GM12878 (cell line): ENCODE data around the gene RIMBP2. TPM values are rescaled to one million over a fixed set of nuclear protein-coding genes. Genes with fewer than 3 reads are reported as not detected.

Experiments
- ATAC-seq: fragments of 200-7000 bp; cut with Tn5 transposase; 3 replicates; pipeline ENCODE4 v1.9.1; 2020; ENCODE audit warnings: mild to moderate bottlenecking, moderate library complexity
- BruUV-seq: library from RNA; stranded (reverse); fragments of 400-500 nt; replicated peaks from 2 replicates; lab custom pipeline; 2021; lab: Mats Ljungman, UMichigan
- CTCF ChIA-PET: fragments of 300-600 bp; sonication (Branson Sonifier 250); formaldehyde crosslinking; extraction: SDS; loops from one replicate; lab custom pipeline; 2021; ENCODE audit warnings: inconsistent platforms; lab: Yijun Ruan, JAX
- POLR2A ChIA-PET: fragments of 350-600 bp; formaldehyde crosslinking; extraction: SDS; loops from one replicate; lab custom pipeline; 2021; ENCODE audit warnings: inconsistent platforms; lab: Charles Lee
- RAD21 ChIA-PET: fragments of 300-600 bp; sonication (Branson Sonifier 250); formaldehyde crosslinking; loops from one replicate; lab custom pipeline; 2023; ENCODE audit warnings: antibody characterized with exemption; ENCODE audit not compliant: unreplicated experiment; lab: Charles Lee
- SMC1A ChIA-PET: fragments of 300-600 bp; sonication (Branson Sonifier 250); formaldehyde crosslinking; loops from one replicate; lab custom pipeline; 2023; ENCODE audit not compliant: unreplicated experiment, uncharacterized antibody; lab: Charles Lee
- DNase-seq: peaks from one replicate; pipeline ENCODE4 v3.0.0-alpha.2; 2011; ENCODE audit warnings: low read depth, low spot score
- FAIRE-seq: peaks from 3 replicates; lab custom pipeline; 2011; peaks lifted over from hg19 to GRCh38; lab: Jason Lieb, UNC
- H2AFZ ChIP-seq: 2 replicates; pipeline ENCODE4 v1.6.0; 2011; ENCODE audit warnings: low read depth, low read length, control low read depth; ENCODE audit not compliant: control insufficient read depth
- H3K27ac ChIP-seq: 2 replicates; pipeline ENCODE4 v1.5.1; 2011; ENCODE audit warnings: control low read depth; ENCODE audit not compliant: control insufficient read depth, insufficient read depth
- H3K27me3 ChIP-seq, 2 experiments: replicated peaks in 1 of 2; 2 replicates each; pipeline versions ENCODE4 v1.6.0 to v1.6.1; 2011; ENCODE audit warnings: low read length in 1 of 2; ENCODE audit not compliant: control insufficient read depth in 2 of 2, insufficient read depth in 2 of 2
- H3K36me3 ChIP-seq, 2 experiments: 2 replicates each; pipeline ENCODE4 v1.5.1; 2011; ENCODE audit warnings: low read length in 1 of 2; ENCODE audit not compliant: control insufficient read depth in 2 of 2, insufficient read depth in 2 of 2
- H3K4me1 ChIP-seq: 2 replicates; pipeline ENCODE4 v1.6.1; 2011; ENCODE audit warnings: mild to moderate bottlenecking, low read length, moderate library complexity, mixed read lengths; ENCODE audit not compliant: control insufficient read depth, insufficient read depth
- H3K4me2 ChIP-seq: 2 replicates; pipeline ENCODE4 v1.6.0; 2011; ENCODE audit warnings: control low read depth; ENCODE audit not compliant: control insufficient read depth, insufficient read depth
- H3K4me3 ChIP-seq: fragments of 200-600 bp; sonication (generic); 2 replicates; pipeline ENCODE4 v1.5.1; 2016
- H3K79me2 ChIP-seq: 2 replicates; pipeline ENCODE4 v1.6.0; 2011; ENCODE audit warnings: low read length; ENCODE audit not compliant: control insufficient read depth, insufficient read depth
- H3K9ac ChIP-seq: 2 replicates; pipeline ENCODE4 v1.8.0; 2011; ENCODE audit warnings: low read length, control low read depth, mixed read lengths; ENCODE audit not compliant: control insufficient read depth, insufficient read depth
- H3K9me3 ChIP-seq: replicated peaks from 3 replicates; pipeline ENCODE4 v1.5.1; 2011; ENCODE audit warnings: mild to moderate bottlenecking, low read length; ENCODE audit not compliant: control insufficient read depth, insufficient read depth
- H4K20me1 ChIP-seq: 2 replicates; pipeline ENCODE4 v1.6.0; 2011; ENCODE audit not compliant: control insufficient read depth, insufficient read depth
- BCLAF1 ChIP-seq: fragments of 450-650 bp; IDR thresholded peaks from 2 replicates; pipeline ENCODE4 v1.6.1; 2017; ENCODE audit warnings: antibody characterized with exemption, mild to moderate bottlenecking, moderate library complexity
- BMI1 ChIP-seq: fragments of 450-650 bp; IDR thresholded peaks from 2 replicates; pipeline ENCODE4 v1.6.1; 2016; ENCODE audit warnings: mild to moderate bottlenecking, moderate library complexity, borderline replicate concordance
- CBFB ChIP-seq: IDR thresholded peaks from 2 replicates; pipeline ENCODE4 v1.6.1; 2016; ENCODE audit warnings: antibody characterized with exemption, low read depth
- E2F8 ChIP-seq: fragments of 450-650 bp; IDR thresholded peaks from 2 replicates; pipeline ENCODE4 v1.6.1; 2018; ENCODE audit warnings: mild to moderate bottlenecking, low read depth, moderate library complexity; ENCODE audit not compliant: partially characterized antibody
- FOXK2 ChIP-seq: fragments of 450-650 bp; IDR thresholded peaks from 2 replicates; pipeline ENCODE4 v1.6.1; 2017; ENCODE audit warnings: mild to moderate bottlenecking, moderate library complexity
- HDAC2 ChIP-seq: fragments of 200-600 bp; sonication (generic); IDR thresholded peaks from 2 replicates; pipeline ENCODE4 v1.6.1; 2017
- HDGF ChIP-seq: fragments of 450-650 bp; IDR thresholded peaks from 2 replicates; pipeline ENCODE4 v1.6.1; 2016; ENCODE audit warnings: antibody characterized with exemption
- HSF1 ChIP-seq: fragments of 150-350 bp; IDR thresholded peaks from 2 replicates; pipeline ENCODE4 v1.6.1; 2014; ENCODE audit warnings: mild to moderate bottlenecking, low read depth, low read length
- IRF4 ChIP-seq: IDR thresholded peaks from 2 replicates; pipeline ENCODE4 v1.6.1; 2011; ENCODE audit warnings: low read depth, low read length
- POU2F2 ChIP-seq: IDR thresholded peaks from 3 replicates; pipeline ENCODE4 v1.6.1; 2011; ENCODE audit warnings: low read depth, mild to moderate bottlenecking, low read length, borderline replicate concordance
- RAD21 ChIP-seq: IDR thresholded peaks from 2 replicates; pipeline ENCODE4 v1.6.1; 2011; ENCODE audit warnings: mild to moderate bottlenecking, low read depth, low read length, moderate library complexity; ENCODE audit not compliant: insufficient read depth
- SKIL ChIP-seq: fragments of 450-650 bp; IDR thresholded peaks from 2 replicates; pipeline ENCODE4 v1.6.1; 2017; ENCODE audit warnings: mild to moderate bottlenecking, low read depth, inconsistent platforms; ENCODE audit not compliant: poor library complexity, severe bottlenecking
- SMC3 ChIP-seq: IDR thresholded peaks from 2 replicates; pipeline ENCODE4 v1.6.1; 2011; ENCODE audit warnings: low read length, improper control_type of control experiment, borderline replicate concordance
- SUPT20H ChIP-seq: IDR thresholded peaks from 2 replicates; pipeline ENCODE4 v1.6.1; 2011; ENCODE audit warnings: low read depth, mild to moderate bottlenecking, low read length, moderate library complexity, borderline replicate concordance; ENCODE audit not compliant: control insufficient read depth
- ZBED1 ChIP-seq: IDR thresholded peaks from 2 replicates; pipeline ENCODE4 v1.6.1; 2016; ENCODE audit warnings: borderline replicate concordance
- WGBS: methylation state at CpG from one replicate; pipeline ENCODE4 v1.1.6; 2016; ENCODE audit warnings: low lambda C conversion rate; ENCODE audit not compliant: insufficient replicate concordance, insufficient coverage; ENCODE audit errors: missing lambda C conversion rate; 5-methylcytosine and 5-hydroxymethylcytosine counted together
- in situ Hi-C: fragments of 300-500 bp; cut with MboI; formaldehyde crosslinking; loops from 9 replicates; pipeline ENCODE4 v1.14.3; 2018; ENCODE audit warnings: mixed read lengths
- intact Hi-C: fragments of 100-400 bp; cut with micrococcal nuclease; formaldehyde crosslinking; loops from one replicate; pipeline ENCODE4 v1.14.2; 2022; ENCODE audit not compliant: unreplicated experiment
- polyA plus RNA-seq, 11 experiments: library from polyadenylated mRNA; depleted of rRNA in 4 of 11; unstranded in 6 of 11; stranded (reverse) in 5 of 11; fragments of >200 nt; fragmentation: Nextera tagmentation in 4 of 11; fragmentation: Illumina TruSeq in 1 of 11; extraction: Ambion mirVana in 4 of 11; extraction: Trizol in 1 of 11; gene quantifications; 1 replicate in 1 of 11; 2 replicates in 10 of 11; pipeline versions ENCODE4 v1.2.1 to v1.2.3, GENCODE V29; 2011 to 2016; ENCODE audit warnings: inconsistent platforms in 2 of 11, missing spikeins in 2 of 11, low read depth in 1 of 11
- total RNA-seq, 4 experiments: library from RNA; depleted of rRNA in 3 of 4; stranded (reverse); fragments of >200 nt in 3 of 4; fragmentation: Illumina TruSeq in 1 of 4; extraction: Trizol in 1 of 4; gene quantifications; 2 replicates each; pipeline versions ENCODE4 v1.2.1 to v1.2.3, GENCODE V29; 2013 to 2021

RIMBP2 gene
- total and polyA plus RNA-seq, 10 of the 15 experiments (the other 5 are each of a cell fraction or from before 2014, with no cell fraction given): 0.04 to 2.9 (median 0.07) TPM; not detected in 1

GRCh38 chr12:130468700-130469245 is 247.3 kb downstream of the RIMBP2 start (continued):
- TF ChIP-seq HDAC2 (no peak), RAD21 (no peak), E2F8 (no peak), FOXK2 (no peak), ZBED1 (no peak), BCLAF1 (no peak)

- Histone ChIP-seq H2AFZ (no peak overlapping the region), H3K4me1 (no peaks in the 10 kb centered on the region), H3K9me3 (no peaks in the 10 kb centered on the region; the same call in 1 of the 3 replicates), H3K27me3 (no peaks in the 10 kb centered on the region), H3K4me3 (no peak overlapping the region), H3K4me2 (no peak overlapping the region), H4K20me1 (no peaks in the 10 kb centered on the region), H3K79me2 (no peaks in the 10 kb centered on the region), H3K36me3 (no peaks in the 10 kb centered on the region), H3K9ac (no peak overlapping the region), H3K27ac (no peak overlapping the region)
- RAD21 ChIA-PET: no interaction called here
- TF ChIP-seq SKIL (no peak), HDGF (no peak), SMC3 (no peak), HSF1 (no peak), CBFB (no peak), SUPT20H (no peak), BMI1 (no peak), IRF4 (no peak), POU2F2 (no peak)
- in situ Hi-C loops: no loop called here
- POLR2A ChIA-PET: no interaction called here
- CTCF ChIA-PET: no interaction called here
- ATAC-seq: no peak
- SMC1A ChIA-PET: no interaction called here
- BruUV-seq: no TSS peak
- 16% methylated on average over 9 of the region's 9 CpGs for WGBS
- FAIRE-seq: no peak
- intact Hi-C loops: no loop called here
- no peak for DNase-seq
Measured at GRCh38 chr12:130468186-130468585, 247.9 kb downstream of the RIMBP2 start.
